Stimulated activated CD8-positive, alpha-beta memory T cell treated with anti-CD3 and anti-CD28 coated beads, Interleukin-7, amount 100 ng/mL, for 48 hours (primary cell): Measurements from ENCODE around the gene PTPRT.
"Not testable (repeated sequence)": the region's sequence is repeated elsewhere in the genome, so short reads cannot be mapped to it uniquely, and the experiment has no call there.

Experiments used
- DNase-seq, 2 donors: peaks; one replicate each; pipeline ENCODE4 v3.0.0-alpha.2; 2020; ENCODE audit warnings: low read depth in 1 of 2; ENCODE audit errors: extremely low read depth in 1 of 2

PTPRT gene

GRCh38 chr20:43187476-43188233 lies 2.1 kb downstream of the PTPRT start:
- peak; percentile 26 to 36 for DNase-seq

GRCh38 chr20:43186312-43186711 lies 3.4 kb downstream of the PTPRT start:
- DNase-seq = no peak

- no peak for DNase-seq
Observed at GRCh38 chr20:43185901-43186300, 3.8 kb downstream of the PTPRT start.

- DNase-seq = no peak
Observed at GRCh38 chr20:43183536-43184070, 6.1 kb downstream of the PTPRT start.

GRCh38 chr20:43178080-43178479 lies 11.6 kb downstream of the PTPRT start:
- DNase-seq = no peak

GRCh38 chr20:43176726-43177125 lies 13.0 kb downstream of the PTPRT start:
- no peak for DNase-seq

- no peak for DNase-seq
Observed at GRCh38 chr20:43171930-43172329, 17.8 kb downstream of the PTPRT start.

- no peak for DNase-seq
Observed at GRCh38 chr20:43170771-43171170, 18.9 kb downstream of the PTPRT start.

- no peak for DNase-seq
Observed at GRCh38 chr20:43167615-43168014, 22.1 kb downstream of the PTPRT start.

- DNase-seq = no peak
Observed at GRCh38 chr20:43167021-43167420, 22.7 kb downstream of the PTPRT start.

GRCh38 chr20:43165611-43166010 lies 24.1 kb downstream of the PTPRT start:
- no peak for DNase-seq

GRCh38 chr20:43164736-43165135 lies 25.0 kb downstream of the PTPRT start:
- not testable (repeated sequence) for DNase-seq

- no peak for DNase-seq
Observed at GRCh38 chr20:43161716-43162115, 28.0 kb downstream of the PTPRT start.

- no peak for DNase-seq
Observed at GRCh38 chr20:43160941-43161340, 28.8 kb downstream of the PTPRT start.

GRCh38 chr20:43159994-43160393 lies 29.7 kb downstream of the PTPRT start:
- DNase-seq = no peak

GRCh38 chr20:43155366-43156100 lies 34.2 kb downstream of the PTPRT start:
- DNase-seq = no peak

GRCh38 chr20:43151901-43152300 lies 37.8 kb downstream of the PTPRT start:
- no peak for DNase-seq

GRCh38 chr20:43151256-43151655 lies 38.5 kb downstream of the PTPRT start:
- no peak for DNase-seq

GRCh38 chr20:43140726-43141125 lies 49.0 kb downstream of the PTPRT start:
- no peak for DNase-seq

- no peak for DNase-seq
Observed at GRCh38 chr20:43138061-43138770, 51.5 kb downstream of the PTPRT start.

- no peak for DNase-seq
Observed at GRCh38 chr20:43137160-43137559, 52.5 kb downstream of the PTPRT start.
